ENCODE results near the gene ELMOD3.

Gene ELMOD3

GRCh38 chr2:85367180-85367579, 12.6 kb downstream of the ELMOD3 start:
- DNase-seq (ENCODE audit: low read depth) = no peak

GRCh38 chr2:85368921-85369320, 14.4 kb downstream of the ELMOD3 start:
- no peak for TF ChIP-seq CTCF (IDR thresholded peaks at IDR 0.05; ENCODE audit: insufficient read depth, low read depth, low read length, missing control alignments)
- H3K4me3 ChIP-seq (ENCODE audit: low read depth, low read length) = no peak overlapping the region
- DNase-seq (ENCODE audit: low read depth) = no peak

More at GRCh38 chr2:85367180-85367579, 12.6 kb downstream of the ELMOD3 start:
- TF ChIP-seq CTCF (IDR thresholded peaks at IDR 0.05; ENCODE audit: insufficient read depth, low read depth, low read length, missing control alignments) = no peak
- no peak overlapping the region for H3K4me3 ChIP-seq (ENCODE audit: low read depth, low read length)

- DNase-seq (ENCODE audit: low read depth) = no peak
- no peak overlapping the region for H3K4me3 ChIP-seq (ENCODE audit: low read depth, low read length)
- TF ChIP-seq CTCF (IDR thresholded peaks at IDR 0.05; ENCODE audit: insufficient read depth, low read depth, low read length, missing control alignments) = no peak
These were observed 14.9 kb downstream of the ELMOD3 start for GRCh38 chr2:85369500-85369899.

GRCh38 chr2:85371045-85371444, 16.5 kb downstream of the ELMOD3 start:
- no peak for DNase-seq (ENCODE audit: low read depth)
- TF ChIP-seq CTCF (IDR thresholded peaks at IDR 0.05; ENCODE audit: insufficient read depth, low read depth, low read length, missing control alignments) = no peak
- no peak overlapping the region for H3K4me3 ChIP-seq (ENCODE audit: low read depth, low read length)

GRCh38 chr2:85376291-85377065, 21.9 kb downstream of the ELMOD3 start:
- no peak for DNase-seq (ENCODE audit: low read depth)
- no peak for TF ChIP-seq CTCF (IDR thresholded peaks at IDR 0.05; ENCODE audit: insufficient read depth, low read depth, low read length, missing control alignments)
- no peak overlapping the region for H3K4me3 ChIP-seq (ENCODE audit: low read depth, low read length)

GRCh38 chr2:85377083-85377482, 22.5 kb downstream of the ELMOD3 start:
- H3K4me3 ChIP-seq (ENCODE audit: low read depth, low read length) = no peak overlapping the region
- no peak for DNase-seq (ENCODE audit: low read depth)
- no peak for TF ChIP-seq CTCF (IDR thresholded peaks at IDR 0.05; ENCODE audit: insufficient read depth, low read depth, low read length, missing control alignments)

- DNase-seq (ENCODE audit: low read depth) = no peak
- no peak overlapping the region for H3K4me3 ChIP-seq (ENCODE audit: low read depth, low read length)
- TF ChIP-seq CTCF (IDR thresholded peaks at IDR 0.05; ENCODE audit: insufficient read depth, low read depth, low read length, missing control alignments) = no peak
These were observed 23.7 kb downstream of the ELMOD3 start for GRCh38 chr2:85378257-85378656.

Measured in GM12865 (cell line).